UCSD-AML1 (cell line): Measurements from ENCODE around the gene C5orf47.

ENCODE experiments used
- DNase-seq: peaks from one replicate; lab custom pipeline; 2025; ENCODE audit not compliant: unreplicated experiment; lab: John Stamatoyannopoulos, UW

Gene C5orf47

GRCh38 chr5:173988554-173989431, at the start of gene C5orf47:
Gene C5orf47, plus strand, starts transcription at chr5:173989170. Its CDS starts 94 bp downstream, at chr5:173989264.
- DNase-seq: no peak

DNA sequence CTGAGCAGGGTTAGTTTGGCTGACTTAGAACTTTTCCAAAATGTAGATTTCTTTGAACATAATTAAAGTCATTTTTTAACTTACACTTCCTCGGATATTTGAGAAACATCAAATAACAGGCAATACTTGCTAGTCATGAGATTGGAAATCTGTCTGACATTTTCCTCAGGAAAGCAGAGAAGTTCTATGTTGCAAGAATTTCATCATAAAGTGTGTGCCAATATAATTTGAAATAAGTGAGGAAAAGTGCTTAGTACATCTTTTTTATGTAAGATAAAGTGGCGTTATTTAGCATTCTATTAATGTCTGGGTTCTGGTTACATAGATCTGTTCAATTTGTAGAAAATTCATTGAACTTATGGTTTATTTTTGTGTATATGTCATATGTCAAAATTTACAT, 48.7 kb upstream of the C5orf47 start:
- DNase-seq: no peak

DNA sequence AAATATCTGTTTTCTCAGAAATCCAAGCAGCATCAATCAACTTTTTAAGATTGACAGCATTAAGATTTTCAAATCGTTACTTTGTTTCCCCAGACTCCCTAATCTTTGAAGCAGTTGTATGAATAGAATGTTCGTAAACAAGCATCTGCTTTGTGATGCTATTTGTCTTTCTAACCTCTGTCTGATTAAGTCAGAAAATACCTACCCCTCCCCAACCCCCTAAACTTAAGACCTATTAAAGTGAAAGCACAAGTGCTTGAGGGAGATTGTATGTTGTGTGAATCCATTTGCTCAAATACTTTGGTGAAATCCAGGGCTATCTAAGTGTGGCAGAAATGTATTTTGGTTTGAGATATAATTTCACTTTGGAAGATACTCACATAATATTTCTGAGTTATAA, 47.9 kb upstream of the C5orf47 start:
- DNase-seq: no peak

DNA sequence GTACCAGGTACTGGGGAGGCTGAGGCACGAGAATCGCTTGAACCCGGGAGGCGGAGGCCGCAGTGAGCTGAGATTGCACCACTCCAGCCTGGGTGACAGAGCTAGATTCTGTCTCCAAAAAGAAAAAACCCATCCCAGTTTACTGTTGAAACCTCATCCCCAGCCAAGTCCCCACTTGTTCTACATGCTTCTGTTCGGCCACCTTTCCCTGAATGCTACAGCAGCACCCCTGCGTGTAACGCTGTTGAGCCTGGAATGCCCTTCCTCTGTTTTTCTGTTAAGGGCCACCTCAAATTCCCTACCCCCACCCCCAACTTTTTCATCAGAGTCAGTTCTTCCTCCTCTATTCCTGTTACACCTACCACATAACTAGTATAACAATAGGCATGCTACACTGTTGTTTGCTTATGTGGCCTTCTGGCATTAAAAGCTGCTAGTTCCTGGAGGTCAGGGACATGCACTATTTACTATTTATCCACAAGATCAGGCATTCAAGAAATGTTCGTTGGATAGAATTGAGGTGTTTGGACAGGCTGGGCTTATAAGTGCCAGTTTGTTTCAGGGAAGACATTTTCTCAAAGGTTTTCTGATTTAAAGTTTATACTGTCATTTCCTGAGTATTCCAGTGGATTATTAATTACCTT, 47.1 kb upstream of the C5orf47 start:
- DNase-seq: no peak

- no peak for DNase-seq
Observed at GRCh38 chr5:173944511-173944910, 44.5 kb upstream of the C5orf47 start.

DNA sequence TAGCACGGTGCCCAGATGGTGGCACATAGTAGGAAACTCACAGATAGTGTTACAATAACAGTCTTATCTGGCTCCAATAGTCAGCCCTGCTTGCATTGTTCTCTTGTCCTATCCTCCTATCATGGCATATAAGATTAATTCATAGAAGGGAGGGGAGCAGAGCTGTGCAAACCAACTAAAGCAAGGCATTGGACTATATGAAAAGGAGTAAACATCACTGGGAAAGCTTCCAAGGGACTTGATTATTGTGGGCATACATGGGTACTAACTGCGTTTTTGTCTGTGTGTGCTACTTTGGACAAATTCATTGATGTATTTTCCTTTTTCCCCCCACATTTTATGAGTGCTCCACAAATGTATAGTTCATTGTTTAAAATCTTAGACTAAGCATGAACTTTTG, 43.8 kb upstream of the C5orf47 start:
- no peak for DNase-seq

DNA sequence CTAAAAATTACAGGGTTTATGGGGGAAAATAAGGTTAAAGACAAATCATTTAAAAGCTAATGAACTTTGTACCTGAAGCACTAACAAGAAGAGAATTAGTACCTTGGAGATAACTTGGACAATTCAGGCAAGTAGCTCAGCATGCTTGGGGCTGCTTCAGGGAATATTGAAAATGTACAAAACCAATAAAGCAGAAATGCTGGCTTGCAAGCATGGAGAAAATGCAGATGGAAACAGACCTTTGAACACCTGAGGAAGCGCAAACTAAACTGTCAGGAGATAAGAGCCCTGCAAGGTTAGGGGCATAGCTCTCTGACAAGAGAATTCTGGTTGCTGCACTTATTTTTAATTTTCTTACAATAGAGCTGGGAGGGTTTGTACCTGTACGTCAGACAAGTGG, 42.6 kb upstream of the C5orf47 start:
- DNase-seq: no peak

GRCh38 chr5:173950829-173951228, 38.1 kb upstream of the C5orf47 start:
- no peak for DNase-seq

GRCh38 chr5:173953528-173954090, 35.4 kb upstream of the C5orf47 start:
- DNase-seq: no peak

DNA sequence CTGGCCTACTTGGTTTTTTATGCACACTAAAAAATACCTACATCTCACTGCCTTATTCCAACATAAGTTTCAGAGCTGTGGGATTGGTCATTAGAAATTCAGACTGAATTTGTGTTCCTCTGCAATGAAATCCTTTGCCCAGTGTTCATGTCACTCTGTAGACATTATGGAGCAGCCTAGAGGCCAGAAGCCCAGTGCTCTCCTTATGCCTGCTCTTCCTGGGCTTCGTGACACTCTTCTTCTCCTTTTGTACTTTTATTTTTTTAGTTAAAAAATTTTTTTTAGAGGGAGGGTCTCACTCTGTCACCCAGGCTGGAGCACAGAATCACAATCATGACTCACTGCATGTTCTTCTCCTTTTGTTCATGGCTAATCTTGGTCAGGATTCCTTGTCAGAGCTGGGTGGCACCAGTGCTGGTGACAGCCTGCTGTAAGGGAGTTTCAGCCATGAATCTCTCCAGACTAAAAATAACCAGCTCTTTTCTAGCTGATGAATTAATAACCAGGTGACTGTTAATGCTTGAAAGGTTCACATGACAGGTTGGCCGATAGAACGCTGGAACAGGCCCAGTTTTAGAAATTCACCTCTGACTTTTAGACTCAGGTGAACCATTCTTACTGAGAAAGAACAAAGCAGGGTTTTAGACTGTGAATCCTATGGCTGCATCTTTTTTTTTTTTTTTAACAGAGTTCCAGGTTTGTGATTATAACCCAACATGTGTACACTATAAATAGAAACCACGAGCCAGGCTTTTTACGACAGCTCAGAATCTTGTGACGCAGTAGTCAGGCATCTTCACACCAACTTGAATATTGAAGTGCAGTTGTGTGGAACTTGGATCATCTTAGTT, 34.1 kb upstream of the C5orf47 start:
- no peak for DNase-seq

DNA sequence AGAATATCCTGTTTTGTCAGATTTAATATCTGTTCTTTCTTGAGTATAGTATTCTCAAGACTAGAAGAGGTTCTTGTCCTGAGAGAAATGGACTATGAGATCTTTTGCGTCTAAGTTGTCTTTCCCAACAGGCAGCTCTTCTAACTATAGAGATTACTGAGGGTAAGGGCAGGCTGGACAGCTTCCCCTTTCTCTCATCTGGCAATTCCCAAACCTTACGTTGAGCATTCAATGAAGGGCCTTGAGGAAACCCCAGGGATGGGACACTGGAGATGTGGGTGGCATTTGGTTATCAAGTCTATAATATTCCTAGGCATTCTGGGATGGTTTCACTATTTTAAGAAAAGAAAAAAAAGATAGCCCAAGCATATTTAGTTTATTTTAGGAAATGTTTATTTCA, 28.0 kb upstream of the C5orf47 start:
- DNase-seq: no peak

DNA sequence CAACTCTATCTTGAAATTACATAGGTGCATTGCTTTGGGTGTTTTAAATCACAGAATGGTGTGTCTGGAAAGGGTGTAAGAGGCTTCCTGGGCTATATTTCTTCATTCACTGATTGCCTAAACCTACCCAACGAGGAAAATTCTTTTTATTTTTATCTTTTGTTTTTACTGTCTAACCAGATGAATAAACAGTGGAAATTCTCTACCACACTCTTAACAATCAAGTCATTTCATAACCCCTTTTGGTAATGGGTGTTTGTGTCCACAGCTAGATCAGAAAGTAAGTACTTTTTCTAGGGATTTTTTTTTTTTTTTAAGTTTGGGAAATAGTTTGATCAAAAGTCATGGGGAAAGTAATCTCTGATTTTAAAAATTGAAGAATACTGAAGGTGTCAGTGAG, 27.6 kb upstream of the C5orf47 start:
- DNase-seq: no peak

DNA sequence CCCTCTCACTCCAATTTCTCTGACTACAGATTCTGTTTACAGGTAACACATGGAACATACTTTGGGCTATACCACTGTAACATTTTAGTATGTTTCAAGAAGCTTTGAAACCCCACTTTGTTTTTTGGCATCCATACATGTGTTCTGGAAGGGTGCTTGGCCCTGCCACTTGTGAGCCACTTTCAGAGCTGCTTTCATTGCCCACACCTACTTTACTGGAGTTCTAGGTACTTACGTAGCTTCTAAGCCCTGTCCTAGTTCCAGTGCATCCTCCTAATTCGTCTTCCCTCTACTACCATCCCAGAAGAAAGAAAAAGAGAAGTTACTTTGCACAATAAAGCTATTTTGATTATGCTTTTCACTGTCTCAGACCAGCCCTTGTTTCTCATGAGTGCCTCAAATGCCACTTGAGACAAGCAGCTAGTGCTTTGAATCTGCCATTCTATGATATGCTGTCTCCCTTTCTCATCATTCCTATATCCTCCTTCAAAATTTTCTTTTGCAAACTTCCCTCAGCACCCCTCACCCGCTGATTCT, 26.5 kb upstream of the C5orf47 start:
- no peak for DNase-seq

DNA sequence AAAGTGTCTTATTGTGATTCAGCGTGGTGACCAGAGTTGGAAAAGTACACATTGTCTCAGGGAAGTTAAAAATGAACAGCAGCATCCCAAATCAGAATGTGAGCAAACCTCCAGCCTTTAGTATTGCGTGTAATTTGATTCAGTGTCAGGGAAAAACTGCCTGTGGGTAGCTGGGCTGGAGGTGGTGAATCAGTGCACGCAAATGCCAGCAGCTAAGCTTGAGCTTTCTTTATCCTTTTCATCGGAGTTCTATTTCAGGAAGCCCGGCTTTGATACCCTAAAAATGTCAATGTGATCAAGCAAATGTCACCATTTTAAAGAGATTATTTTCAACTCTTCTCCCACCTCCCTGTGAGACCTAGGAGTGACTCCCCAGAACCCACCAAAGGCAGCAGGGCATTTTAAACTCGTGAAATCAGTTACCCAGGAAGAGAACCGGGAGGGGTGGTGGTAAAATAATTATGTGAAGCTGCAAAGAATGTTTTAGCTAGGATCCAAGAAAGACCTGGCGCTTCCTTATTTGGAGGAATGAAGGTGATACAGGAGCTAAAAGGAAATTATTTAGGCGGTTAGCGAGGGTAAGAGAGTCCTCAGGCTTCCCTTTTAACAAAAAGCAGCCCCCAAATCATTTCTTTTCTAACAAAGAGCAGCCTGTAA, 25.7 kb upstream of the C5orf47 start:
- no peak for DNase-seq

DNA sequence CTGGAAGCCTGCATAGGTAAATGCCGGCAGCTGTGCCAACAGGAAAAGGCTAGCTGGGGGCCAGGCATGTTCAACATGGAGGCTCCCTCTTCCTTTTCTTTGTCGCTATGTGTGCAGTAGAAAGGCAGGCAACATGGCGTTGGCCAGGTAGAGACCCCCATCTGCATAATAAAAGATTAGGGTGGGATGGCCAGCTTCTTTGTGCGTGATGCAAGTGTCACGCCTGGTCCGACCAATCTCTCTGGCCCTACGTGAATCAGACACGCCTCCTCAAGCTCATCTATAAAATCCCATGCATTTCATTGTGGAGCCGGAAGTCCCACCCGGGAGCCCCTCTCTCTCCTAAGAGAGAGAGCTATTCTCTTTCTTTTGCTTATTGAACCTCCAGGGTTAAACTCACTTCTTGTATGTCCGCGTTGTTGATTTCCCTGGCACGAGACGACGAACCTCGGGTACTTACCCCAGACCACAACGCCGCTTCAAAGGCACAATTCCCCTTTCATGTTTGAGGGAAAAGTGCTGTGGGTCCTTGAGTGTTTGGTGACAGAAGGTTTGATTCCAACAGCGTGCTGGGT, 25.0 kb upstream of the C5orf47 start:
- DNase-seq: no peak

GRCh38 chr5:173964506-173964905, 24.5 kb upstream of the C5orf47 start:
- no peak for DNase-seq

- DNase-seq: no peak
Observed at GRCh38 chr5:173967241-173967640, 21.7 kb upstream of the C5orf47 start.

GRCh38 chr5:173968154-173968797, 20.7 kb upstream of the C5orf47 start:
- DNase-seq: no peak

- no peak for DNase-seq
Observed at GRCh38 chr5:173969167-173970049, 19.6 kb upstream of the C5orf47 start.
